Measurements from ENCODE around the gene SP7.

GRCh38 chr12:53346491-53346890 lies 10.3 kb upstream of the SP7 start:
- no peak for TF ChIP-seq EZH2phosphoT487 (IDR thresholded peaks at IDR 0.05; ENCODE audit: insufficient read depth, low read depth)
- no peak for TF ChIP-seq EZH2 (IDR thresholded peaks at IDR 0.05; ENCODE audit: insufficient read depth, poor library complexity, severe bottlenecking)

Data from GM23248 (cell line).